Lower lobe of right lung (tissue), 2 donors: ENCODE measurements around the gene CDCA7L. TPM values are rescaled to one million over a fixed set of nuclear protein-coding genes. Genes with fewer than 3 reads are reported as not detected.
A peak's percentile ranks its signal among the peaks of the same experiment; 100 is the strongest.

Experiments used
- ATAC-seq, 2 donors: fragments of 200-7000 bp; cut with Tn5 transposase; one replicate each; pipeline ENCODE4 v1.9.1; 2020 to 2022; ENCODE audit warnings: mild to moderate bottlenecking in 2 of 2, moderate library complexity in 2 of 2
- DNase-seq: peaks from one replicate; pipeline ENCODE4 v3.0.0-alpha.2; 2020
- H3K27ac ChIP-seq: fragments of 200-600 bp; one replicate; pipeline ENCODE4 v1.8.0; 2022
- H3K27me3 ChIP-seq: fragments of 200-600 bp; one replicate; pipeline ENCODE4 v1.8.0; 2022; ENCODE audit warnings: low read depth
- H3K36me3 ChIP-seq: fragments of 200-600 bp; one replicate; pipeline ENCODE4 v1.8.0; 2022; ENCODE audit warnings: mild to moderate bottlenecking
- H3K4me1 ChIP-seq: fragments of 200-600 bp; one replicate; pipeline ENCODE4 v1.8.0; 2022
- H3K4me3 ChIP-seq: fragments of 200-600 bp; one replicate; pipeline ENCODE4 v1.8.0; 2022; ENCODE audit warnings: mild to moderate bottlenecking
- H3K9me3 ChIP-seq: fragments of 200-600 bp; one replicate; pipeline ENCODE4 v1.8.0; 2022
- CTCF ChIP-seq: fragments of 200-600 bp; IDR thresholded peaks from one replicate; pipeline ENCODE4 v1.8.0; 2022; ENCODE audit warnings: antibody characterized with exemption, mild to moderate bottlenecking
- intact Hi-C: fragments of 100-400 bp; cut with DNase I; formaldehyde crosslinking; loops from one replicate; pipeline ENCODE4 v1.11.0; 2022
- total RNA-seq: library from RNA; stranded (reverse); fragmentation: NEBNext Ultra II Directional; extraction: Animal tissue kit (Norgen Biotek cat#: 25700); gene quantifications from one replicate; pipeline ENCODE4 v1.2.1, GENCODE V29; 2021
- donor health status: DM: no; HTN: yes; CAD: no; lungs with severe emphysema.

CDCA7L gene
- total RNA-seq, 1 donor from 2014 or later: 33.9 TPM

- Histone ChIP-seq H3K36me3 (no peaks in the 10 kb centered on the region), H3K27me3 (no peaks in the 10 kb centered on the region), H3K4me1 (peaks cover 10% of the 10 kb centered on the region), H3K4me3 (no peak overlapping the region), H3K27ac (no peak overlapping the region), H3K9me3 (no peaks in the 10 kb centered on the region)
- DNase-seq: no peak
- TF ChIP-seq CTCF: no peak
- intact Hi-C loops: no loop called here
- no peak for ATAC-seq
Measured at GRCh38 chr7:21948887-21949540, 3.3 kb upstream of the CDCA7L start.

- intact Hi-C loops: no loop called here
- DNase-seq (no peak), ATAC-seq (no peak)
- Histone ChIP-seq H3K27me3 (no peaks in the 10 kb centered on the region), H3K4me3 (no peak overlapping the region), H3K9me3 (no peaks in the 10 kb centered on the region), H3K36me3 (no peaks in the 10 kb centered on the region), H3K27ac (no peak overlapping the region), H3K4me1 (peaks cover 12% of the 10 kb centered on the region)
- TF ChIP-seq CTCF: no peak
Measured at GRCh38 chr7:21948364-21948763, 2.7 kb upstream of the CDCA7L start.

- intact Hi-C loops: no loop called here
- no peak for TF ChIP-seq CTCF
- peaks cover 12% of the 10 kb centered on the region for H3K4me1 ChIP-seq
- H3K27ac ChIP-seq: no peak overlapping the region
- DNase-seq (no peak), ATAC-seq (no peak)
- no peaks in the 10 kb centered on the region for H3K36me3 ChIP-seq
- H3K4me3 ChIP-seq: no peak overlapping the region
- H3K27me3 ChIP-seq: no peaks in the 10 kb centered on the region
- no peaks in the 10 kb centered on the region for H3K9me3 ChIP-seq
Measured at GRCh38 chr7:21947946-21948345, 2.2 kb upstream of the CDCA7L start.

GRCh38 chr7:21947056-21947455 lies 1.4 kb upstream of the CDCA7L start:
- intact Hi-C loops: no loop called here
- no peak for ATAC-seq
- H3K4me1 ChIP-seq: peaks cover 15% of the 10 kb centered on the region
- H3K9me3 ChIP-seq: no peaks in the 10 kb centered on the region
- no peaks in the 10 kb centered on the region for H3K27me3 ChIP-seq
- no peaks in the 10 kb centered on the region for H3K36me3 ChIP-seq
- TF ChIP-seq CTCF: no peak
- H3K27ac ChIP-seq: no peak overlapping the region
- H3K4me3 ChIP-seq: no peak overlapping the region
- no peak for DNase-seq

GRCh38 chr7:21946222-21946709 lies 567 bp upstream of the CDCA7L start:
- Histone ChIP-seq H3K27me3 (no peaks in the 10 kb centered on the region), H3K4me3 (peak overlapping the region; percentile 75), H3K36me3 (no peaks in the 10 kb centered on the region), H3K4me1 (peaks cover 21% of the 10 kb centered on the region), H3K27ac (peak overlapping the region; percentile 83), H3K9me3 (no peaks in the 10 kb centered on the region)
- DNase-seq (no peak), ATAC-seq (no peak)
- TF ChIP-seq CTCF: no peak
- intact Hi-C loops: no loop called here
